H9 (cell line): ENCODE measurements around the gene FCN2. TPM values are rescaled to one million over a fixed set of nuclear protein-coding genes. Genes with fewer than 3 reads are reported as not detected.

Source experiments
- DNase-seq: peaks from one replicate; pipeline ENCODE4 v3.0.0-alpha.2; 2017
- H2AFZ ChIP-seq: one replicate; pipeline ENCODE4 v1.6.1; 2013; ENCODE audit warnings: mild to moderate bottlenecking, low read length, control low read depth, moderate library complexity
- H2AK5ac ChIP-seq: 2 replicates; pipeline ENCODE4 v1.6.1; 2013; ENCODE audit warnings: low read length, control low read depth, mixed read lengths; ENCODE audit not compliant: insufficient read length
- H2BK120ac ChIP-seq: one replicate; pipeline ENCODE4 v1.6.1; 2013; ENCODE audit warnings: low read depth, mild to moderate bottlenecking, low read length, control low read depth, inconsistent platforms; ENCODE audit not compliant: poor library complexity, severe bottlenecking
- H2BK12ac ChIP-seq: 2 replicates; pipeline ENCODE4 v1.6.1; 2013; ENCODE audit warnings: low read length, control low read depth, mixed read lengths, low read depth; ENCODE audit not compliant: insufficient read length
- H2BK15ac ChIP-seq: 2 replicates; pipeline ENCODE4 v1.6.1; 2013; ENCODE audit warnings: low read depth, low read length, control low read depth
- H2BK20ac ChIP-seq: one replicate; pipeline ENCODE4 v1.6.1; 2013; ENCODE audit warnings: low read depth, mild to moderate bottlenecking, low read length, control low read depth, inconsistent platforms; ENCODE audit not compliant: poor library complexity, severe bottlenecking
- H2BK5ac ChIP-seq: 2 replicates; pipeline ENCODE4 v1.6.1; 2013; ENCODE audit warnings: low read length, control low read depth, mixed read lengths; ENCODE audit not compliant: insufficient read length
- H3K14ac ChIP-seq: 2 replicates; pipeline ENCODE4 v1.6.1; 2013; ENCODE audit warnings: low read length, control low read depth; ENCODE audit not compliant: insufficient read depth
- H3K18ac ChIP-seq: 2 replicates; pipeline ENCODE4 v1.6.1; 2013; ENCODE audit warnings: low read depth, mild to moderate bottlenecking, mixed read lengths, low read length, control low read depth; ENCODE audit not compliant: insufficient read length
- H3K23ac ChIP-seq: 2 replicates; pipeline ENCODE4 v1.6.1; 2013; ENCODE audit warnings: low read length, control low read depth, mixed read lengths, low read depth; ENCODE audit not compliant: insufficient read length
- H3K23me2 ChIP-seq: 2 replicates; pipeline ENCODE4 v1.6.1; 2013; ENCODE audit warnings: low read depth, mild to moderate bottlenecking, mixed read lengths, low read length, control low read depth; ENCODE audit not compliant: insufficient read length, poor library complexity, severe bottlenecking
- H3K27ac ChIP-seq: 2 replicates; pipeline ENCODE4 v1.5.1; 2013; ENCODE audit warnings: low read length, control low read depth, mixed read lengths, low read depth; ENCODE audit not compliant: insufficient read length
- H3K27me3 ChIP-seq: 2 replicates; pipeline ENCODE4 v1.6.1; 2013; ENCODE audit warnings: low read length, control low read depth, inconsistent platforms; ENCODE audit not compliant: insufficient read depth
- H3K4ac ChIP-seq: 2 replicates; pipeline ENCODE4 v1.6.1; 2013; ENCODE audit warnings: low read depth, mild to moderate bottlenecking, control low read depth, inconsistent platforms, low read length, moderate library complexity
- H3K4me1 ChIP-seq: 2 replicates; pipeline ENCODE4 v1.6.1; 2013; ENCODE audit warnings: low read length, control low read depth, inconsistent platforms; ENCODE audit not compliant: insufficient read depth
- H3K4me2 ChIP-seq: 2 replicates; pipeline ENCODE4 v1.6.1; 2013; ENCODE audit warnings: low read length, control low read depth, mixed read lengths; ENCODE audit not compliant: insufficient read length, insufficient read depth
- H3K56ac ChIP-seq: 2 replicates; pipeline ENCODE4 v1.6.1; 2013; ENCODE audit warnings: low read depth, mild to moderate bottlenecking, mixed read lengths, low read length, control low read depth; ENCODE audit not compliant: insufficient read length
- H3K79me1 ChIP-seq: 2 replicates; pipeline ENCODE4 v1.6.1; 2013; ENCODE audit warnings: low read depth, mild to moderate bottlenecking, moderate library complexity, low read length, control low read depth, inconsistent platforms; ENCODE audit not compliant: insufficient read depth, poor library complexity, severe bottlenecking
- H3K79me2 ChIP-seq: 2 replicates; pipeline ENCODE4 v1.6.1; 2013; ENCODE audit warnings: low read length, control low read depth, inconsistent platforms; ENCODE audit not compliant: insufficient read depth
- H3K9ac ChIP-seq: 2 replicates; pipeline ENCODE4 v1.6.1; 2013; ENCODE audit warnings: low read length, control low read depth, mixed read lengths; ENCODE audit not compliant: insufficient read length; ENCODE audit errors: extremely low read depth
- H3K9me3 ChIP-seq: one replicate; pipeline ENCODE4 v1.6.1; 2013; ENCODE audit warnings: low read depth, low read length, inconsistent platforms; ENCODE audit not compliant: control insufficient read depth
- H3T11ph ChIP-seq: one replicate; pipeline ENCODE4 v1.6.1; 2013; ENCODE audit warnings: mild to moderate bottlenecking, low read length, control low read depth, inconsistent platforms
- H4K20me1 ChIP-seq: one replicate; pipeline ENCODE4 v1.6.1; 2013; ENCODE audit not compliant: control insufficient read depth, insufficient read length, insufficient read depth
- H4K5ac ChIP-seq: 2 replicates; pipeline ENCODE4 v1.6.1; 2013; ENCODE audit warnings: low read depth, mild to moderate bottlenecking, mixed read lengths, low read length, control low read depth; ENCODE audit not compliant: insufficient read length
- H4K8ac ChIP-seq: replicated peaks from 2 replicates; pipeline ENCODE4 v1.6.1; 2013; ENCODE audit warnings: low read length, control low read depth, mixed read lengths, low read depth; ENCODE audit not compliant: insufficient read length
- H4K91ac ChIP-seq: 2 replicates; pipeline ENCODE4 v1.6.1; 2013; ENCODE audit warnings: low read depth, mild to moderate bottlenecking, moderate library complexity, mixed read lengths, low read length, control low read depth; ENCODE audit not compliant: insufficient read length
- H3K27ac Mint-ChIP-seq, 3 experiments: 2 replicates in 2 of 3; 3 replicates in 1 of 3; pipeline ENCODE4 v1.8.0; 2020 to 2021; ENCODE audit warnings: mixed read lengths in 3 of 3, mild to moderate bottlenecking in 1 of 3, moderate library complexity in 1 of 3
- H3K27me3 Mint-ChIP-seq: 2 replicates; pipeline ENCODE4 v1.8.0; 2021; ENCODE audit warnings: low read depth, mild to moderate bottlenecking, moderate library complexity, mixed read lengths
- H3K36me3 Mint-ChIP-seq, 3 experiments: 2 replicates in 2 of 3; 3 replicates in 1 of 3; pipeline ENCODE4 v1.8.0; 2020 to 2021; ENCODE audit warnings: low read depth in 3 of 3, mixed read lengths in 3 of 3; ENCODE audit not compliant: insufficient read depth in 1 of 3
- H3K4me1 Mint-ChIP-seq, 2 experiments: 2 replicates each; pipeline ENCODE4 v1.8.0; 2020; ENCODE audit warnings: mixed read lengths in 2 of 2
- H3K4me3 Mint-ChIP-seq, 2 experiments: 2 replicates in 1 of 2; 3 replicates in 1 of 2; pipeline ENCODE4 v1.8.0; 2020 to 2021; ENCODE audit warnings: mild to moderate bottlenecking in 2 of 2, mixed read lengths in 2 of 2, moderate library complexity in 1 of 2
- H3K9me3 Mint-ChIP-seq, 2 experiments: 2 replicates in 1 of 2; 3 replicates in 1 of 2; pipeline ENCODE4 v1.8.0; 2020; ENCODE audit warnings: mild to moderate bottlenecking in 2 of 2, mixed read lengths in 2 of 2, moderate library complexity in 1 of 2
- WGBS: extraction: QIAGEN DNeasy Blood & Tissue Kit; methylation state at CpG from one replicate; pipeline ENCODE4 v1.1.7; 2013; ENCODE audit warnings: missing lambda C conversion rate, low lambda C conversion rate, mixed read lengths; ENCODE audit not compliant: insufficient read length; ENCODE audit errors: extremely low coverage; 5-methylcytosine and 5-hydroxymethylcytosine counted together
- total RNA-seq: library from RNA; stranded (reverse); gene quantifications from 2 replicates; pipeline ENCODE4 v1.2.1, GENCODE V29; 2021
- TF ChIP-seq, protein P1 (sequence below): fragments of 200-600 bp; sonication (generic); conservative IDR thresholded peaks from 3 replicates; pipeline ENCODE4 v1.8.0; 2021; ENCODE audit warnings: antibody characterized with exemption, mild to moderate bottlenecking

The FCN2 gene
- total RNA-seq, 1 experiment from 2014 or later = not detected

DNA sequence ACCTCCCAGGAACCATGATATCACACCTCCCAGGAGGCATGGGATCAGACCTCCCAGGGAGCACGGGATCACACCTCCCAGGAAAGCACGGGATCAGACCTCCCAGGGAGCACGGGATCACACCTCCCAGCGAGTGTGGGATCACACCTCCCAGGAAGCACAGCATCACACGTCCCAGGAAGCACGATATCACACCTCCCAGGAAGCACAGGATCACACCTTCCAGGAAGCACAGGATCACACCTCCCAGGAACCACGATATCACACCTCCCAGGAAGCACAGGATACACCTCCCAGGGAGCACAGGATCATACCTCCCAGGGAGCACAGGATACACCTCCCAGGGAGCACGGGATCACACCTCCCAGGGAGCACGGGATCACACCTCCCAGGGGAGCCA, 30.0 kb upstream of the FCN2 start:
- Histone ChIP-seq H4K91ac (no peak overlapping the region), H3K56ac (no peak overlapping the region), H3K14ac (no peak overlapping the region), H3K27me3 (no peaks in the 10 kb centered on the region), H2BK15ac (no peak overlapping the region), H4K20me1 (no peaks in the 10 kb centered on the region), H3K79me1 (no peaks in the 10 kb centered on the region), H3K9me3 (peaks cover 5% of the 10 kb centered on the region), H2BK20ac (no peak overlapping the region), H2AFZ (no peak overlapping the region), H2BK5ac (no peak overlapping the region), H3T11ph (no peak overlapping the region), H3K4me2 (no peak overlapping the region), H3K4ac (no peak overlapping the region), H3K4me1 (no peaks in the 10 kb centered on the region), H2AK5ac (no peak overlapping the region), H3K27ac (no peak overlapping the region), H3K18ac (no peak overlapping the region), H3K23me2 (no peaks in the 10 kb centered on the region), H3K79me2 (no peaks in the 10 kb centered on the region), H2BK120ac (no peak overlapping the region), H2BK12ac (no peak overlapping the region), H3K23ac (no peak overlapping the region), H3K9ac (no peak overlapping the region), H4K8ac (no peak overlapping the region), H4K5ac (no peak overlapping the region)
- Mint-ChIP-seq H3K4me3 (no peak overlapping the region), H3K4me1 (no peaks in the 10 kb centered on the region), H3K27ac (no peak overlapping the region), H3K9me3 (peaks cover 7 to 8% of the 10 kb centered on the region in 2 experiments; a peak in 3 of 5 replicates), H3K27me3 (peaks cover 4% of the 10 kb centered on the region), H3K36me3 (no peaks in the 10 kb centered on the region; a peak in 1 of 7 replicates)
- no CpG with 5 or more reads among the region's 9 CpGs for WGBS
- DNase-seq = no peak
- TF ChIP-seq, protein P1, sequence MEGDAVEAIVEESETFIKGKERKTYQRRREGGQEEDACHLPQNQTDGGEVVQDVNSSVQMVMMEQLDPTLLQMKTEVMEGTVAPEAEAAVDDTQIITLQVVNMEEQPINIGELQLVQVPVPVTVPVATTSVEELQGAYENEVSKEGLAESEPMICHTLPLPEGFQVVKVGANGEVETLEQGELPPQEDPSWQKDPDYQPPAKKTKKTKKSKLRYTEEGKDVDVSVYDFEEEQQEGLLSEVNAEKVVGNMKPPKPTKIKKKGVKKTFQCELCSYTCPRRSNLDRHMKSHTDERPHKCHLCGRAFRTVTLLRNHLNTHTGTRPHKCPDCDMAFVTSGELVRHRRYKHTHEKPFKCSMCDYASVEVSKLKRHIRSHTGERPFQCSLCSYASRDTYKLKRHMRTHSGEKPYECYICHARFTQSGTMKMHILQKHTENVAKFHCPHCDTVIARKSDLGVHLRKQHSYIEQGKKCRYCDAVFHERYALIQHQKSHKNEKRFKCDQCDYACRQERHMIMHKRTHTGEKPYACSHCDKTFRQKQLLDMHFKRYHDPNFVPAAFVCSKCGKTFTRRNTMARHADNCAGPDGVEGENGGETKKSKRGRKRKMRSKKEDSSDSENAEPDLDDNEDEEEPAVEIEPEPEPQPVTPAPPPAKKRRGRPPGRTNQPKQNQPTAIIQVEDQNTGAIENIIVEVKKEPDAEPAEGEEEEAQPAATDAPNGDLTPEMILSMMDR = no peak
